Adrenal gland (tissue), 5 donors: Measurements from ENCODE around the gene SERP2.

Source experiments
- CTCF ChIP-seq, 6 experiments: fragments of 450-650 bp in 4 of 6; fragments of 200-600 bp in 2 of 6; sonication (generic) in 1 of 6; IDR thresholded peaks; 1 replicate in 5 of 6; 2 replicates in 1 of 6; pipeline versions ENCODE4 v1.5.1 to v1.8.0; 2016 to 2021; ENCODE audit warnings: antibody characterized with exemption in 6 of 6, mild to moderate bottlenecking in 2 of 6, moderate library complexity in 1 of 6
- POLR2A ChIP-seq, 2 donors: fragments of 450-650 bp; IDR thresholded peaks; one replicate each; pipeline ENCODE4 v1.6.1; 2017; ENCODE audit warnings: antibody characterized with exemption in 2 of 2, mild to moderate bottlenecking in 2 of 2, moderate library complexity in 1 of 2
- donor health status: DM: no; HTN: no; CAD: no.

- TF ChIP-seq POLR2A (IDR thresholded peaks at IDR 0.05): no peak
- TF ChIP-seq CTCF (IDR thresholded peaks at IDR 0.05): no peak
Observed at GRCh38 chr13:44331912-44332851, 41.4 kb upstream of the SERP2 start.
